Tibial nerve (tissue), 4 donors: ENCODE data around the gene UMPS. TPM values are rescaled to one million over a fixed set of nuclear protein-coding genes. Genes with fewer than 3 reads are reported as not detected.
"Not testable (repeated sequence)": the region's sequence is repeated elsewhere in the genome, so short reads cannot be mapped to it uniquely, and the experiment has no call there.

Experiments used
- DNase-seq, 2 donors: peaks; one replicate each; pipeline ENCODE4 v3.0.0-alpha.2; 2019; ENCODE audit warnings: low spot score in 2 of 2
- H3K27ac ChIP-seq, 4 donors: fragments of 200-600 bp; sonication (generic) in 3 of 4; one replicate each; pipeline ENCODE4 v1.5.1; 2017 to 2019; ENCODE audit warnings: mild to moderate bottlenecking in 1 of 4
- H3K27me3 ChIP-seq, 2 donors: fragments of 200-600 bp; sonication (generic) in 1 of 2; one replicate each; pipeline versions ENCODE4 v1.5.1 to v1.6.0; 2017 to 2019
- H3K36me3 ChIP-seq, 3 donors: fragments of 200-600 bp; sonication (generic); one replicate each; pipeline ENCODE4 v1.5.1; 2018 to 2019
- H3K4me1 ChIP-seq, 4 donors: fragments of 200-600 bp; sonication (generic) in 3 of 4; one replicate each; pipeline ENCODE4 v1.5.1; 2017 to 2019
- H3K4me3 ChIP-seq, 4 donors: fragments of 200-600 bp; sonication (generic) in 3 of 4; one replicate each; pipeline ENCODE4 v1.5.1; 2017 to 2019; ENCODE audit warnings: mild to moderate bottlenecking in 1 of 4, moderate library complexity in 1 of 4
- H3K9me3 ChIP-seq, 4 donors: fragments of 200-600 bp; sonication (generic) in 3 of 4; one replicate each; pipeline ENCODE4 v1.5.1; 2017 to 2019
- CTCF ChIP-seq, 5 experiments: fragments of 200-600 bp in 3 of 5; fragments of 450-650 bp in 2 of 5; sonication (generic) in 3 of 5; IDR thresholded peaks; one replicate each; pipeline ENCODE4 v1.5.1; 2016 to 2019; ENCODE audit warnings: antibody characterized with exemption in 5 of 5, mild to moderate bottlenecking in 3 of 5, moderate library complexity in 2 of 5
- EP300 ChIP-seq, 2 donors: sonication (generic); formaldehyde crosslinking; IDR thresholded peaks; one replicate each; pipeline ENCODE4 v1.6.1; 2017; ENCODE audit warnings: antibody characterized with exemption in 2 of 2, mild to moderate bottlenecking in 1 of 2
- POLR2A ChIP-seq, 2 donors: fragments of 450-650 bp; IDR thresholded peaks; one replicate each; pipeline ENCODE4 v1.6.1; 2017; ENCODE audit warnings: antibody characterized with exemption in 2 of 2, mild to moderate bottlenecking in 2 of 2, moderate library complexity in 2 of 2
- WGBS, 2 donors: methylation state at CpG; one replicate each; pipeline ENCODE4 v1.1.5; 2018; 5-methylcytosine and 5-hydroxymethylcytosine counted together
- total RNA-seq, 4 donors: library from RNA; depleted of rRNA; stranded (reverse); fragments of >200 nt; gene quantifications; one replicate each; pipeline ENCODE4 v1.1.0, GENCODE V29; 2016

Gene UMPS
- total RNA-seq, 4 donors from 2014 or later = 11.0 to 34.5 (median 16.2) TPM

GRCh38 chr3:124699686-124700396, 30.4 kb upstream of the UMPS start:
- H3K27ac ChIP-seq = no peak overlapping the region
- H3K36me3 ChIP-seq = no peaks in the 10 kb centered on the region
- H3K4me1 ChIP-seq = no peaks in the 10 kb centered on the region
- H3K4me3 ChIP-seq = no peak overlapping the region
- no peaks in the 10 kb centered on the region for H3K9me3 ChIP-seq
- no peaks in the 10 kb centered on the region for H3K27me3 ChIP-seq
- no peak for DNase-seq
- TF ChIP-seq POLR2A (IDR thresholded peaks at IDR 0.05) (no peak), CTCF (IDR thresholded peaks at IDR 0.05) (no peak), EP300 (IDR thresholded peaks at IDR 0.05) (no peak)
- 72 to 77% methylated on average over 12 of the region's 12 CpGs for WGBS, 2 donors

GRCh38 chr3:124700880-124701684, 29.2 kb upstream of the UMPS start:
- no peak for TF ChIP-seq POLR2A (IDR thresholded peaks at IDR 0.05)
- TF ChIP-seq CTCF (IDR thresholded peaks at IDR 0.05) = no peak
- no peak for TF ChIP-seq EP300 (IDR thresholded peaks at IDR 0.05)
- H3K27me3 ChIP-seq = no peaks in the 10 kb centered on the region
- H3K27ac ChIP-seq = no peak overlapping the region
- no peaks in the 10 kb centered on the region for H3K36me3 ChIP-seq
- no peak for DNase-seq
- H3K4me1 ChIP-seq = no peaks in the 10 kb centered on the region
- WGBS, 2 donors = 82 to 84% methylated on average over 15 of the region's 15 CpGs
- H3K9me3 ChIP-seq = no peaks in the 10 kb centered on the region
- no peak overlapping the region for H3K4me3 ChIP-seq

- H3K36me3 ChIP-seq = no peaks in the 10 kb centered on the region
- 66 to 67% methylated on average over 4 of the region's 4 CpGs for WGBS, 2 donors
- no peaks in the 10 kb centered on the region for H3K27me3 ChIP-seq
- H3K4me1 ChIP-seq = no peaks in the 10 kb centered on the region
- H3K9me3 ChIP-seq = no peaks in the 10 kb centered on the region
- H3K4me3 ChIP-seq = no peak overlapping the region
- TF ChIP-seq CTCF (IDR thresholded peaks at IDR 0.05) = no peak
- TF ChIP-seq EP300 (IDR thresholded peaks at IDR 0.05) = no peak
- no peak for TF ChIP-seq POLR2A (IDR thresholded peaks at IDR 0.05)
- no peak for DNase-seq
- no peak overlapping the region for H3K27ac ChIP-seq
These were observed 28.6 kb upstream of the UMPS start for GRCh38 chr3:124701687-124702086.

GRCh38 chr3:124702950-124703349, 27.3 kb upstream of the UMPS start:
- no peak for TF ChIP-seq POLR2A (IDR thresholded peaks at IDR 0.05)
- no peak for TF ChIP-seq EP300 (IDR thresholded peaks at IDR 0.05)
- no peak for TF ChIP-seq CTCF (IDR thresholded peaks at IDR 0.05)
- Histone ChIP-seq H3K27me3 (no peaks in the 10 kb centered on the region), H3K4me1 (no peaks in the 10 kb centered on the region), H3K4me3 (no peak overlapping the region), H3K27ac (no peak overlapping the region), H3K36me3 (no peaks in the 10 kb centered on the region), H3K9me3 (no peaks in the 10 kb centered on the region)
- DNase-seq = no peak
- 89 to 91% methylated on average over 7 of the region's 7 CpGs for WGBS, 2 donors

GRCh38 chr3:124705552-124705951, 24.7 kb upstream of the UMPS start:
- Histone ChIP-seq H3K27me3 (peaks cover 0 to 7% of the 10 kb centered on the region in 2 donors), H3K36me3 (no peaks in the 10 kb centered on the region), H3K27ac (no peak overlapping the region), H3K4me1 (no peaks in the 10 kb centered on the region), H3K9me3 (no peaks in the 10 kb centered on the region), H3K4me3 (no peak overlapping the region)
- TF ChIP-seq POLR2A (IDR thresholded peaks at IDR 0.05) (no peak), EP300 (IDR thresholded peaks at IDR 0.05) (no peak), CTCF (IDR thresholded peaks at IDR 0.05) (no peak)
- DNase-seq = no peak
- WGBS, 2 donors = 67 to 88% methylated on average over 1 of the region's 1 CpG

- H3K4me3 ChIP-seq, H3K27me3 ChIP-seq, H3K9me3 ChIP-seq, H3K4me1 ChIP-seq, DNase-seq, H3K27ac ChIP-seq, H3K36me3 ChIP-seq: not testable (repeated sequence)
- 87 to 92% methylated on average over 2 of the region's 2 CpGs for WGBS, 2 donors
These were observed 23.0 kb upstream of the UMPS start for GRCh38 chr3:124707223-124707622.
